ENCODE results near the gene OLFML1.

Gene OLFML1

GRCh38 chr11:7469351-7469865 is 15.9 kb upstream of the OLFML1 start:
- DNase-seq (ENCODE audit: low spot score) = no peak
- TF ChIP-seq CTCF (conservative IDR thresholded peaks at IDR 0.05; ENCODE audit: low read depth) = no peak
- POLR2A ChIA-PET (ENCODE audit: low non-redundant PET) = no interaction called here
- CTCF ChIA-PET = no interaction called here
- no peak overlapping the region for H3K27ac ChIP-seq

GRCh38 chr11:7471071-7471470 is 14.2 kb upstream of the OLFML1 start:
- TF ChIP-seq CTCF (conservative IDR thresholded peaks at IDR 0.05; ENCODE audit: low read depth) = no peak
- no peak overlapping the region for H3K27ac ChIP-seq
- no peak for DNase-seq (ENCODE audit: low spot score)
- CTCF ChIA-PET = interaction anchor here (0.6 kb wide), 1 partner anchor 193 kb away, joined by 8 read pairs; no protein-coding TSS in a partner anchor
- POLR2A ChIA-PET (ENCODE audit: low non-redundant PET) = no interaction called here

- no peak overlapping the region for H3K27ac ChIP-seq
- DNase-seq (ENCODE audit: low spot score) = no peak
- CTCF ChIA-PET = interaction anchor here (0.5 to 1.1 kb wide), 2 partner anchors 10 to 98 kb away, joined by 3 to 4 read pairs; no protein-coding TSS in a partner anchor
- POLR2A ChIA-PET (ENCODE audit: low non-redundant PET) = no interaction called here
- TF ChIP-seq CTCF (conservative IDR thresholded peaks at IDR 0.05; ENCODE audit: low read depth) = no peak
Measured at GRCh38 chr11:7473717-7474116, 11.6 kb upstream of the OLFML1 start.

GRCh38 chr11:7480113-7480512 is 5.2 kb upstream of the OLFML1 start:
- no peak for DNase-seq (ENCODE audit: low spot score)
- ChIA-PET CTCF (no interaction called here), POLR2A (ENCODE audit: low non-redundant PET) (no interaction called here)
- no peak for TF ChIP-seq CTCF (conservative IDR thresholded peaks at IDR 0.05; ENCODE audit: low read depth)
- H3K27ac ChIP-seq = no peak overlapping the region

- no peak for DNase-seq (ENCODE audit: low spot score)
- TF ChIP-seq CTCF (conservative IDR thresholded peaks at IDR 0.05; ENCODE audit: low read depth) = no peak
- CTCF ChIA-PET = interaction anchor here (0.6 to 0.7 kb wide), 2 partner anchors 17 to 24 kb away, joined by 3 to 4 read pairs; no protein-coding TSS in a partner anchor
- POLR2A ChIA-PET (ENCODE audit: low non-redundant PET) = no interaction called here
- H3K27ac ChIP-seq = no peak overlapping the region
Measured at GRCh38 chr11:7484131-7484530, 1.2 kb upstream of the OLFML1 start.

- POLR2A ChIA-PET (ENCODE audit: low non-redundant PET) = no interaction called here
- no peak for DNase-seq (ENCODE audit: low spot score)
- CTCF ChIA-PET = interaction anchor here (0.7 kb wide), 1 partner anchor 25 kb away, joined by 4 read pairs; no protein-coding TSS in a partner anchor
- no peak overlapping the region for H3K27ac ChIP-seq
- TF ChIP-seq CTCF (conservative IDR thresholded peaks at IDR 0.05; ENCODE audit: low read depth) = no peak
Measured at GRCh38 chr11:7484645-7485044, 661 bp upstream of the OLFML1 start.

All from RWPE1 (cell line).